ENCODE data around the gene EGLN1.

The EGLN1 gene

DNA sequence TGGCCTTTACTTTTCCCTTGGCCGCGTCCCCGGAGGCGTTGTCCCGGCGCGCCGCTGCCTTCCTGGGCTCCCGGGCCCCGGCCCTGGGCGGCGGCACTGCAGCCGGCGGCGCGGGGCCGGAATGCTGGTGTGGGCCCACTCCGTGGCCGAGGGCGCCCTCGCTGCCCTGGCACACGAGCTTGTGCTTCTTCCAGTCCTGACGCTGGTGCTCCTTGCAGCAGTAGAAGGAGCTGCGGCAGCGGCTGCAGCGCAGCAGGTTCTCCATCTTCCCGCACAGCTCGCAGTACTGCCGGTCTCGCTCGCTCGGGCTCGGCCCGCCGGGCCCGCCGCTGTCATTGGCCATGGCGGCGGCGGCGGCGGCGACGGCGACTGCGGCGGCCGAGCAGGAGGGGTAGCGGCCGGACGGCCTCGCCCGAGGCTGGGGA lies 529 bp downstream of the EGLN1 start:
- DNase-seq (ENCODE audit: low read depth in 3 of 3) = peak in 2 of 3 experiments; percentile 4 to 12

DNA sequence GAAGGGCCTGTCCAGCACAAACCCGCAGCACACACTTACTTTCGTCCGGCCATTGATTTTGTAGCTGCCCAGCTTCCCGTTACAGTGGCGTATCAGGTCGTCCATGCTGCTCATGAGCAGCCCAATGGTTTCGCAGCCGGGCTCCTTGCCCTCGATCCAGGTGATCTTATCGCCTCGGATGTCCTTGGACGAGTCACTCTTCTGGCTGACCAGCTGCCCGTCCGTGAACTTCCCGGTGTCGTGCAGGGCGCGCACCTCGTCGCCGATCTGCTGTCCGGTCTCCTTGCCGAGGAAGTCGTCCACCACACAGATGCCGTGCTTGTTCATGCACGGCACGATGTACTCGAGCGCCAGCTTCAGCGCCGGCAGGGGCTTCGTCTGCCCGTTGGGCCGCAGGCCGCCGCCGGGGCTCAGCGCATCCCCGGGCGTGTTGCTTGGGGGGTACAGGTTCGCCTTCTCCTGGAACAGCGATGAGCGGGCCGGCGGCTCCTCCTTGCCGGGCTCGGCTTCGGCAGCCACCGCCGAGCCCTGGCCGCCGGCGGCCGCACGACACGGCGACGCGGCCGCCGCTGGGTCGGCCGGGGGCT lies 1.0 kb downstream of the EGLN1 start:
- peak; percentile 2 to 27 (median 5) for DNase-seq (ENCODE audit: low read depth in 3 of 3)

DNA sequence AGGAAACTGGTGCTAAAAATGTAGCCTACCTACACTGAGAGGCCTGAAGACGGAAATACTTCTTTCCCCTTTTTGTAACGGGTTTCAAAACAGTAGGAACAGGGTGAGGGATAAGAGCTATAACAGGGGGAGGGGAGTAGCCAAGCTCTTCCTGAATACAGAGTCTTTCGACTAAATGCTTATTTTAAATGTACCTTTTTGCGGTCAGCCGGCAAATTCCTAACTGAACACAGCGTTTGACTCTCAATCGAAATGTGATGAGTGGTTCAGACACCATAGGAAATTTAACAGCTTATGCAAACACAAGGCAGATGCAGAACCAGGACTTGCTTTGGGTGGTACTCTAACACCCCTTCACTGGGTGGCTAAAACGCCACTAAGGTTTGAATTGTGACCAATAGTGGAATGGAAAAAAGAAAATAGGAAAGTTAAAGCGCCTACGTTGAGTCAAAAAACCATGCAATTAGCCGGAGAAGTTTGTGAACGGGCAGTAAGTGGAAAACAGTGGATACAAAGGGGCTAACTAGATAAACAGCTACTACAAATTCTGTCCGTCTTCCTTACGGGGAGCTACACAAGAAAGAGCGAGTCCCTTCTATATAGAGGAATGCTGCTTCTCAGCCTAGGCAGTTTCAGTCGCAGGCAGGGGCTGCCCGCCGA lies 1.7 kb downstream of the EGLN1 start:
- DNase-seq (ENCODE audit: low read depth in 3 of 3) = no peak

DNA sequence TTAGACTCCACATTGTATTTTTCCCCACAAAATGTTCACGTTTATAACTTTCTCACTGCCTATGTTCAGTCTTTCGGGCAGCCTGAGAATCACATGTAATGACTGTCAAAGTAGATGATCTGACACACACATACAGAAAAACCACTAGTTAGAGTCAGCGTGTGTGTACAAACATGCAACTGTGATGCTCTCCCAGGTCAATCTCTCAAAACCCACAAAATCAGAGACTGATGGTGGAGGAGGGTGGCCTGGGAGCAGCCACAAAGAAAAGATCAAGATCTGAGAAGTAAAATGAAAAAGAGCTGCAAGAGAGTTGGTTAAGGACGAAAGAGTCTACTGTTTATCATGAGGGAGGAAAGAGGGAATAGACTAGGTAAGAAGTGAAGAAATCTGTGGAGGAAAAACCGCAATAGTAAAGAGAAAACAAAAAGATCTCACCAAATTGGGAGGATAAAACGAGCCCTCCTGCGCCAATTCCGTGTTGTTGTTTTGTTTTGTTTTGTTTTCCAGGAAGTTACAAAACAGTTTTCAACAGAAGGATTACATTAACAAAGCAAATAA lies 2.3 kb downstream of the EGLN1 start:
- no peak for DNase-seq (ENCODE audit: low read depth in 3 of 3)

DNA sequence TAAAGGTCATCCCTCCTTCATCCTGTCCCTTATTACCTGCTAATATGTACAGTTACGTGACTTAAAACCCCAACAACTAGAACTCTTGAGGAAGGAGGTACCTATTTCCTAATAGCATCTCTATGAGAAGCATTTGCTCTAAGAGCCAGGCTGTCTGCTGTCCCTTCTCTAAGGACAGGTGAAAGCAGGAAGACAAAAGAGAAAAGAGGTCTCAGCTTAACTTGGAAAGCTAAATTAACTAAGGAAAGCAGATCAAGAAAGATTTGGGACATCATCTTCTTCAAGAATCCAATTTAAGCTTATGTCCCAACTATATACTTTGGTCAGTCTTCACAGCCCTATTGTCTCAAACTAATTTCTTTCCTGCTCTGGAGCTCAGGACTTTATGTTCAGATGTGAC lies 2.9 kb downstream of the EGLN1 start:
- DNase-seq (ENCODE audit: low read depth in 3 of 3) = no peak

DNA sequence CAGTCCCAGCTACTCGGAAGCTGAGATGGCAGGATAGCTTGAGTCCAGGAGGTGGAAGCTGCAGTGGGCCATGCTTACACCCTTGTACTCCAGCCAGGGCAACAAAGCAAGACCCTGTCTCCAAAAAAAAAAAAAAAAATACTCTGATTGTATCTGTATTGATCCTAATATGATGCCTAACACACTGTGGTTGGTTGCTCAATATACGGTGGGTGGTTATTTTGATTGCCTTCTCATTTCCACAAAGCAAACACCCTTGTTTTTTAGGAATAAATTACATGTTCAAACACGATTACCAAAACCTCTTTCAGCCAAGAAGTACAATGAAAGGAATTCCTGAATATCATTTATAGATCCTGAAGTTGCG lies 3.4 kb downstream of the EGLN1 start:
- no peak for DNase-seq (ENCODE audit: low read depth in 3 of 3)

DNA sequence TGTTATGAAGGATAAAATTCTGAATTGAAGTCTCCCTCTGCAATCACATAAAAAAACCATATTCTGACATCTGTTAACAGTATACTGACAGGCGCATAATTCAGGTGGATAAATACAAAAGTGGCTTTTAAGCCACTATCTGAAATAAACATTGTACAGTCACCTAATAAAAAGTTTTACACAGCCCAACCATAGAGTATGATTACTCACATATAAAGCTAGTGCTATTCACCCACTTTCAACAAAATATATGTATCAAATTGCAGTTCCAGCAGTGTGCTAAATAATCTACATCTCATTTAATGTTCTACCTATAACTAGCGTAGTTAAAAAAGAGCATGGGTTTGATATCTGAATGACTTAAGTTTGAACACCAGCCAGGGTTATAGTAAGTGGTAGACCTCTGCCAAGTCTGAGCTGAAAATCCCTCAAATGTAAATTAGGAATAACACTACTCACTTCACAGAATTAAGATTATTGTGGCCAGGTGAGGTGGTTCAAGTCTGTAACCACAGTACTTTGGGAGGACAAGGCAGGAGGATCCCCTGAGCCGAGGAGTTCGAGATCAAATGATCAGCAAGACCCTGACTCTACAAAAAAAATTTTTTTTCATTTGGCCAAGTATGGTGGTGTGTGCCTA lies 3.9 kb downstream of the EGLN1 start:
- no peak for DNase-seq (ENCODE audit: low read depth in 3 of 3)

DNA sequence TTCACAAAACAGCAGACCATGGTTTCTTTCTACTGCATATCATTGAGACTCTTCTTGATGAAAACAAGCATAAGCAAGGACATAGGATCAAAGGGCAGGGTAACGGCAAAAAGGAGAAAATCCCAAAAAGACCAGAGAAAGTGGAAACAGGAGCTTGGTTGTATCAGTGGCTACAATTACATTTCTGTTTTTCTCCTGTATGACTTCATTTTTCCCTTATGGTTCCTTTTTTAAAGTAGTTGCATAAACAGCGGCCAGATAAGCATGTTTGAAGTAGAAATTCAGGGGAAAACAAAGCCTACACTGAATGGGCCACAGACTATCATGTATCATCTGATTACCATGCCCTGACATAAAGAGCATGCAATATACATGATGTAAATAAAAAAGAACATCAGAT lies 4.6 kb downstream of the EGLN1 start:
- DNase-seq (ENCODE audit: low read depth in 3 of 3) = no peak

DNA sequence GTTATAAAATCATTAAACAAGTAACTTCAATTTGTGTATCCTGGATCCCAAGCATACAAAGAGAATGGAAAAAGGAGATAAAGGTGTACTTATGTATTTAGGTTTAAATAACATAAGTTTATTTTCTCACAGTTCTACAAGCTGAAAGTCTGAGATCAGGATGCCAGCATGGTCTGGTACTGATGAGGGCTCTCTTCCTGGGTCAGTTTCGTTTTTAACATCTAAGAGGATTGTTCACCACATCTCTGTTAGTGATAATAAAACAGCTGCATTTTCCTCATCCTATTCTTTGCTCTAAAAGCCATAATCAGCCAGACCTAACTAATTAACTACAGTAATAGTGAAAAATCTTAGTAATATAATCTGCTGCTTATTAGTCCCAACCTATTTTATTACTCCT lies 5.2 kb downstream of the EGLN1 start:
- DNase-seq (ENCODE audit: low read depth in 3 of 3) = no peak

DNA sequence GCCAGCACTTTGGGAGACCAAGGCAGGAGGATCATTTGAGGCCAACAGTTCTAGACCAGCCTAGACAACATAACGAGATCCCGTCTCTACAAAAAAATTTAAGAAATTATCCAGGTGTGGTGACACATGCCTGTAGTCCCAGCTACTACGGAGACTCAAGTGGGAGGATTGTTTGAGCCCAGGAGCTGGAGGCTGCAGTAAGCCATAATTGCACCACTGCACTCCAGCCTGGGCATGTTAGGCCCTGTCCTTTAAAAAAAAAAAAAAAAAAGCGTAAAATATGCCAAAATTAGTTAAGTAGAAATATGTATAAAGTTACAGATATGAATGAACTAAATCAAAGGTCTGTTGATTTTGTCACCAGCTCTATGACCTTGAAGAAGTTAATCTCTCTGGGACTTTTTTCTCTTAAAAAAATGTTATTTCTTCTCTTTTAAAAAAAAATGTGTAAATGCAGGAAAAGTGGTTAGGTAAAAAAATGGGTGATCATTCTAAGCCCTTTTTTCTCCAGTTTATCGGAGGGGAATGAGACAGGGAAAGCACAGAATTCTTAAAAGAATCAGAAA lies 7.0 kb downstream of the EGLN1 start:
- DNase-seq (ENCODE audit: low read depth in 3 of 3) = no peak

DNA sequence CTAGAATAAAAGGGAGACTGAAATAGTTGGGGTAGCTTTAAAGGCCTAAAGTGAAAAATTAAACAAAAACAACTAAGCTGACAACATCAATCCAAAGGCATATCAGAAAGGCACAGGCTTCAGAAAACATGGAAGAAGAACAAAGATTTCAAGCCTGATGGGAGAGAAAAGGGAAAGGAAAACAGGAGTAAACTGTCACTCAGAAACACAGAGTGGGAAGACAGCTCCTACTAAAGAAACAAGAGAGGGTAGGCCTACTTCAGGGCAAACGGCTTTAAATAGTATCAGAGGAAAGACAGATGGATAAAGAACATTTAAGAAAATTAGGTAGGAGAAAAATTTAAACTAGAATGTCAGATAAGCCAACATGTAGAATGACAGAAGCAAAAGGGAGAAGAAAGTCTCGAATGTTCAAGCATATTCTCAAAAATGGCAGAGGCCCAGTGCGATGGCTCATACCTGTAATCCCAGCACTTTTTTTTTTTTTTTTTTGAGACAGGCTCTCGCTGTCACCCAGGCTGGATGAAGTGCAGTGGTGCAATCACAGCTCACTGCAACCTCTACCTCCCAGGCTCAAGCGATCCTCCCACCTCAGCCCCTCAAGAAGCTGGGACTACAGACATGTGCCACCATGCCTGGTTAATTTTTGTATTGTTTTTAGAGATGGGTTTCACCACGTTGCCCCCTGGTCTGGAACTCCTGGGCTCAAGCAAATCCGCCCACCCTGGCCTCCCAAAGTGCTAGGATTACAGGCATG lies 7.6 kb downstream of the EGLN1 start:
- DNase-seq (ENCODE audit: low read depth in 3 of 3) = no peak

DNA sequence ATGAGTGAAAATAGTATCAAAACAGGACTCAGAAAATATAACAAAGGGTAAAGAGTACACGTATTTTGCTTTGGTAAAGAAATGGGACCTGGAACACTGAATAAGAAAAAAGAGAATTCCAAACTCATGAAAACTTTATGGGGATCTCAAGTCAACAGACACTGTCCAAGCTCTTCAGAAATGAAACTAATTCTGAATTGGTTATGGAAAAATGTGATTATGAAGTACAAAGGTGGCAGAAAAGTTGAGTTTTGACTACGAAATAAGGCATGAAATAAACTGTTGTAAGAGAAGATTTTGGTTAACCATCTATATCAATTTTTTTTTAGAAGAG lies 8.4 kb downstream of the EGLN1 start:
- DNase-seq (ENCODE audit: low read depth in 3 of 3) = no peak

DNA sequence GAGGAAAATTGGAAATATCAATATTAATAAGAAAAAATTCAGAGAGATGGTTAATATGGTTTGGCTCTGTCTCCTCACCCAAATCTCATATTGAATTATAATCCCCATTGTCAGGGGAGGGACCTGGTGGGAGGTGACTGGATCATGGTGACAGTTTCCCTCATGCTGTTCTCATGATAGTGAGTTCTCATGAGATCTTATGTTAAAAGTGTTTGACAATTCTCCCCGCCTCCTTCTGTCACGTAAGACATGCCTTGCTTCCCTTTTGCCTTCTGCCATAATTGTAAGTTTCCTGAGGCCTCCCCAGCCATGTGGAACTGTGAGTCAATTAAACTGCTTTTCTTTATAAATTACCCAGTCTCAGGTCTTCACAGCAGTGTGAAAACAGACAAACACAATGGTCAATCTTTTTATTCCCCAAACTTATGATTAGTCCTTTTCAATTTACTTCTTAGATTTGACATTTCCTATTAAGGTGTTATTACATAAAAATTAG lies 11.0 kb downstream of the EGLN1 start:
- no peak for DNase-seq (ENCODE audit: low read depth in 3 of 3)

DNA sequence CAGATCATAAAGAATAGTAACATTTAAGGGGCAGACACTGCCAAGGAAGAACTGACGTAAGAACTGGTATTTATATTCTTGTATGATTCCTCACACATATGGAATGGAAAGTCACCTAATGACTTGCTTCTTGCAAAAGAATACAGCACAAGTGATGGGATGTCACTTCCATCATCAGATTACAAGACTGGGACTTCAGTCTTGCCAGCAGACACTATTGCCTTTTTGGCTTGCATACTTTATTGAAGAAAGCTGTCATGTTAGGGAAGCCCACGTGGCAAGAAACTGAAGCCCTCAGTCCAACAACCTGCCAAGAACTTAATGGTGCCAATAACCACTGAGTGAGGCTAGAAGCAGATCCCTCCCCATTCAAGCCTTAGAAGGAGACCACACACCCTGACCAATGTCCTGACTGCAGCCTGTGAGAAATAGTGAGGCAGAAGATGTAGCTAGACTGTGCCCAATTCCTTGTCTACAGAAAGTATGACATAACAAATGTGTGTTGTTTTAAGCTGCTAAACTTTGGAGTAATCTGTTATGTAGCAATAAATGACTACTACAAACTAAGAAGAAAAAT lies 12.0 kb downstream of the EGLN1 start:
- no peak for DNase-seq (ENCODE audit: low read depth in 3 of 3)

DNA sequence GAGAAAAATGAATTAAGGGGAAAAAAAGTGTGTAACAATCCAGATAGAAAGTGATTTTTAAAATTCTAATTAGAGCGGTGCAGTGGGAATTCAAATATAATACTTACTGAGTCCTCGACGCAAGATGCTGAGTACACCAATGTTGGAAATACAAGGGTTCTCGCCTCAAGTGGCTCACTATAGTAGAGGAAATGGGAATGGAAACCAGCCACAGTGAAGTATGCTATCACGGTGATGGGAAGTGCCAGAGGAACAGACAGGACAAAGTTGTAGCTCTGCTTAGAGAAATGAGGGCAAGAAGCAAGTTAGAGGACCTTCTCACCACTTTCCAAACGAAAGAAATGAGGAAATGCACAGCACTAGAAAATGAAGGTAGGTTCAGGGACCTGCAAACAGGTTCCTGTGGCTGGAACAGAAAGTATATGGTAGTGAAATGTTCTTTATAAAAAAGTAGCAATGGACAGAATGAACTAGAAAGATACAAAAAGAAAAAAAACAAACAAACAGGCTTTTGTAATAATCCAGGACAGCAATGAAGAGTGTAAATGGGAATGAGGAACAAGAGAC lies 13.5 kb downstream of the EGLN1 start:
- no peak for DNase-seq (ENCODE audit: low read depth in 3 of 3)

DNA sequence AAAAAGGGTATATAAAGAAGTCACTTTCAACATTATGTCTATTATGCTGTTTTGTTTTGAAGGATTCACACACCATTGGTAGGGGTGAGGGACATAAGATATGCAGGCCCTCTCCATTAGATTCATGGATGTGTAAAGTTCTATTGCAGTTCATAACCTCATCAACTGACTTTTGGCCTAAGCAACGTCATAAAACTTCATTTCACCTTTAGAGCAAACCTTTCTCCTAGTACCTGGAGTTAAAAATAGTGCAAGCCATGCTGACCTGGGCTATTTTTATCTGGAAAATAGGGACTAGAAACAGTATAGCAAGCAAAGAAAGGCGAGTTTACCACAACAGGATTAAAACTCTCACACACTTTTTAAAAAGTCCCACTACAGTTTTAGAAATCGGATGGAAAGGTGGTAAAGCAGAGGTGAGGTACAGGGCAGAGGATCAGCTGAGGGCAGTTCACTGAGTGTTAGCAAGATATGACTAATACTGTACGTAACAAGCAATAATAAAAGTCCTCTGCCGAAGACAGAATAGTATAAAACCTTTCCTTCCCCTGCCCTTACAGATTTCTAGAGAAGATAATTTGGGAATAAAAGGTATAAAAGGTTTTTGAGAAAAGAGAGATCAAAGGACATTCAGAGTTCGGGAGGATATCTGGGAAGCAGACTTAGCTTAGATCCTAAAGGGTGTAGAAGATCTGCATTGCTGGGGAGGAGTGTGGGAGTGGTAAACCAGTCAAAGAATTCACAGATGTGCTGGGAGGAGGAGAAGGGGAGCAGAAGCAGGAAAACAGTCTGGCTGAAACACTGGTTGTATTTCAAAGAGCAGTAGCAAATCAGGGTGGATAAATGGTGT lies 14.3 kb downstream of the EGLN1 start:
- DNase-seq (ENCODE audit: low read depth in 3 of 3) = no peak

DNA sequence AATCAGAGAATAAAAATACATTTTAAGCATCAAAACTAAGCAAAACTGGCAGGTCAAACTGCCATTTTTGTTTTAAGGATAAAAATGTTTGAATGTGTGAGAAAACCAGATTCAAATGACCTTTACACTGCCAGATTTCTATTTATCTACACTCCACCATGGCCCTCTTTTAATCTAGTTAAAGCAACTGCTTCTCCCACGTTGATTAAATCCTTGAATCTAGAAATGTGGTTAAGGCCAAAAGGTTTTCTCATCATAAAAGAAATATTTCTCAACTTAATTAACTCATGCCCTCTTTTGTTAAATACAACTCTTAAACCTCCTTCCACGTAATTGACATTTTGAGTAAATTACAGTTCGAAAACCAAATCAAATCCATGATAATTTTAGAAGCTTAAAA lies 15.0 kb downstream of the EGLN1 start:
- DNase-seq (ENCODE audit: low read depth in 3 of 3) = no peak

DNA sequence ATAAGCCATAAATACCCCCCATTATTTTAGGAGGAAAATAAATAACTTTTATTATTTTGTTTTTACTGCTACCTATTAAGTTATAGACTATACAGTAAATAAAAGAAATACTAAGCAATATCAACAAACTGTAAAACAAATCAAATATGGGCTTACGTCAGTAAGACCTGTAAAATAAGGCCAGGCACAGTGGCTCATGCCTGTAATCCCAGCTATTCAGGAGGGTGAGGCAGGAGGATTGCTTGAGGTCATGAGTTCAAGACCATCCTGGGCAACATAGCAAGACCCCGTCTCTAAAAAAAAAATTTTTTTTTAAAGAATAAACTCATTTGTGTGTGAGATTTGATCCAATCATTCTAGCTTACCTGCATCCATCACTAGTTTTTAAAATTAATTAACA lies 17.8 kb downstream of the EGLN1 start:
- no peak for DNase-seq (ENCODE audit: low read depth in 3 of 3)

DNA sequence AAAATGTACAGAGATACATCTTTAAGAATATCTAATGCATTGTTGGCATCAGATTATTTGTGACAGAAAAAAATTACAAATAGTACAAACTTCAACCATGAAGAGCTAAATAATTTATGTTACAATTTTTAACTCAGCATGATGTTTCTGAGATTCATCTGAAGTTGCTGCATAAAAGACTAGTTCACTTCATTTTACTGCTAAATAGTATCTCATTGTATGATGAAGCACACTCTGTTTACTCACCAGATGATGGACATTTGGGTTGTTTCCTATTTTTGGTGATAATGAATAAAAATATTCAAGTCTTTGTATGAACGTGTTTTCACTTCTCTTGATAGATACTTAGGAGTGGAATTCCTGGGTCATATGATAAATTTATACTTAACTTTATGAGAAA lies 20.6 kb downstream of the EGLN1 start:
- no peak for DNase-seq (ENCODE audit: low read depth in 3 of 3)

DNA sequence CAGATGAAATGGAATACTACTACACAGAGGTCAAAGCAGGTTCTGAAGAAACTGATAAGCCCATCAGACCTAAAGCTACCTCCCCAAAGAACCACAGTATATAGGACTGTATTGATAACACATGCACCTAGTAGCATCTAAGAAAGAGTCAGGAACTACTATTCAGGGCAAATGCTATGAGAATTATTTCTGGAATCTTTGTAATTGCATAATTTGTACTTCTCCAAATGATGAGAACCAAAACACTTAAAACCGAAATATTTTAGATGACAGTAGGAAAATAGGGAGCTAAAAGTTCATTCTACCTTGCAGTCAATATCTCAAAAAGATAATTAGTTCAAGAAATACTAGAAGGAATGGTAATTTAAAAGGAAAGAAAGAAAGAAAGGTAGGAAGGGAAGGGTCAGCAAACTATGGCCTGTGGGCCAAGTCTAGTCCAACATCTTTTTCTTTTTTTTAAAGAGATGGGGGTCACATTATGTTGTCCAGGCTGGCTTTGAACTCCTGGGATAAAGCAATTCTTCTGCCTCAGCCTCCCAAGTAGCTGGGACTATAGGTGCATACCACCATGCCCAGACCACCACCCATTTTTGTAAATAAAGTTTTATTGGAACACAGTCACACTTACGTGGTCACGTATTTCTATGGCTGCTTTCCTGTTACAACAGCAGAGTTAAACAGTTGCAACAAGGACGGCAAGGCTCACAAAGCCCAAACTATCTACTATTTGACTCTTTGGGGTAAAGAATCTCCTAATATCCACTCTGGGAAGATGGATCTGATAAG lies 24.0 kb downstream of the EGLN1 start:
- no peak for DNase-seq (ENCODE audit: low read depth in 3 of 3)
